GM12874 (cell line): ENCODE data around the gene NDUFB10.

Experiments
- CTCF ChIP-seq: IDR thresholded peaks from 2 replicates; pipeline ENCODE4 v1.5.1; 2011; ENCODE audit warnings: low read depth, mild to moderate bottlenecking, control low read depth, low read length, moderate library complexity; ENCODE audit not compliant: insufficient read depth

The NDUFB10 gene

DNA sequence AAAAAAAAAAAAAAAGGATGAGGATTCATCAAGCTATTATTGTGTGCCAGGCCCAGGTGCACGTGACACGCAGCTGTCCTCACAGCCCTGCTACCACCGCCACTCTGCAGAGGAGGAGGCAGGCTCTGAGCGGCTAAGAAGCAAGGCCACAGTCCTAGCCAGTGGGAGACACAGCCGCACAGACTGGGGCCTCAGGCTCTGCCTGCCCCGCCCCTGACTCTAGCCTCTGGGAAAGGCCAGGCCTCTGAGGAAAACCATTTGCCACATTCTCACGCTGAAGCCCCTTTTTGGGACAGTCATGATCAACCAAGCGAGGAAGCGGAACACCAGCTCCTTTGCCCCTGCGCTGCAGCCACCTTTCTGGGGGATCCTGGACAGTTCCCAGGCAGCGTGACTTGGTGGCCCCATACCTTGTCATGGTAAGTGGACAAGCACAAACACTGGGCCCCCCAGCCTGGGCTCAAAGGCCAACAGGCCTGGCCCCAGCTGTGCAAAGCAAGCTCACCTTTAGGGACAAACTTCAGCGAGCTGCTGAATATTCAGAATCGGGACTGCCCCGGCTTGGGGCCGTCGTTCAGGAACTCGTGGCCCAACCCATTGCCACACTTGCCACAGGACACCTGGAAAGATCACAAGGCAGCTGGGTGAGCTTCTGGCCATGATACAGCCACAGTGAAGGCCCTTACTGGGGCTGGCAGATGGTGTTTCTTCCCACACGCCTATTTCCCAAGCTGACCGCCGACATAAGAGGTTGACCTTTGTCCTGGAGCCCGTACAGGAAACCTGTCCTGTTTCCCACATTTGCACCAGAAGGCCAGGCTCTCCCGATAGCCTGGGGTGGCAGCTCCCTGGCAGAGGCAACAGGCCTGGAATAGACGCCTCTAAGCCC is 18.8 kb upstream of the NDUFB10 start:
- no peak for TF ChIP-seq CTCF

GRCh38 chr16:1941162-1942046 is 17.9 kb upstream of the NDUFB10 start:
- TF ChIP-seq CTCF, result no peak

- no peak for TF ChIP-seq CTCF
Measured at GRCh38 chr16:1942047-1942809, 17.1 kb upstream of the NDUFB10 start.

DNA sequence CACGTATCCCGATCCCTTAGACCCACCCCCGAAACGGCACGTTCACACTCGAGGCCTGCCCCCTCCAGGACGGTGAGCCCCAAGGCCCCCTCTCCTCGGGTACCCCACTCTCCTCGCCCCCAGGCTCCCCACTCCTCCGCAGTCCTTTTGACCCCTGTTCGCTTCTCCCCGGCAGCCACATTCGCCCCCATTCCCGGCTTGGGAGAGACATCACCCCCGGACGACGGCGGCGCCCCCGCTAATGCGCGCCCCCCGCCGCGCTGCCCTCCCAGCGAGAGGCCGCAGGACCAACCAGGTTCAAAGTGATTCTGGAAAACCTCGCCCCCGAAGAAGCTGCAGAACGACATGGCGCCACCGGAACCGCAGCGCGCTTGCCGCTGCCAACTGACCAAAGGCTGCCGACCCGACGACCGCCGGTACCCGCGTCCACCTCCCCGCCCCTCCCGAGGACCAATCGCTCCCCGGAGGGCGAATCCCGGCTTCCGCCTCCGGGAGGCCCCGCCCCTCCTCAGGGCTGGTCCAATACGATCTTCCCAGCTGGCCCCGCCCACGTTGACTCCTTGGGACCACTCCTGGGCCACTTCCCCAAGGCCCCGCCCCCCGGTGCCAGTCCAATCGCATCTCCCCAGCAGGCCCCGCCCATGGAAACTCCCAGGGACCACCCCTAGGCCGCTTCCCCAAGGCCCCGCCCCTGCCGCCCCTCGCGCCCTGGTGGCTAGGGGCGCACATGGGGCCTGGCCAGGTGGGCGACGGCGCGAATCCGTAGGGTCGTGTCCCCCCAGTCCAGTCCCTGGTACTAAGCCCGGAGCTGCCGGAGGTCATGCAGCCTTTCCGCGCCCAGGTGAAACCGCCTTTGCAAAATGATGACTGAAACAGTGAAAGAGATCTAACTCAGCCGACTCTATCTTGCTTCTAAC is 16.3 kb upstream of the NDUFB10 start, which contains the start of gene MSRB1:
MSRB1 (minus strand) TSS at position 390 of the 917 bp plus-strand sequence; CDS start at position 347, 43 bp downstream.
- TF ChIP-seq CTCF, result no peak

DNA sequence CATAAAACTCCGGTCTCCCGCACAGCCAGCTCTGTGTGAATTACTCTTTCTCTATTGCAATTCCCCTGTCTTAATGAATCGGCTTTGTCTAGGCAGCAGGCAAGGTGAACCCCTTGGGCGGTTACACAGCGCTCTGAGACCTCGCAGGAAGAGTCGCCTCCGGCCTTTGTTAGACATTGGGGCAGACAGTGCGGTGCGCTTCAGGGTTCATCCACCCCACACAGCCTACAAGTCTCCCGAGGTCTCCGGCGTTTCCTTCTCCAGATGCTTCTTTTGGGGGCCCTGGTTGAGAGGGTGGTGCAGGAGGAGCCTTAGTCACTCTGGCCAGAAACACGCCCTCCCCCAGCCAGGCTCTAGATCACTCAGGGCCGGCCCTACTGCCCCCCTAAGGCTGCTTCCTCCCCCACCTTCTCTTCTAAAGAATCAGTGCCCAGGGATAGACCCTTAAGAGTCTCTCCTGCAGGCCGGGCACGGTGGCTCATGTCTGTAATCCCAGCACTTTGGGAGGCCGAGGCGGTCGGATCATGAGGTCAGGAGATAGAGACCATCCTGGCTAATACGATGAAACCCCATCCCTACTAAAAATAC is 14.6 kb upstream of the NDUFB10 start:
- no peak for TF ChIP-seq CTCF

DNA sequence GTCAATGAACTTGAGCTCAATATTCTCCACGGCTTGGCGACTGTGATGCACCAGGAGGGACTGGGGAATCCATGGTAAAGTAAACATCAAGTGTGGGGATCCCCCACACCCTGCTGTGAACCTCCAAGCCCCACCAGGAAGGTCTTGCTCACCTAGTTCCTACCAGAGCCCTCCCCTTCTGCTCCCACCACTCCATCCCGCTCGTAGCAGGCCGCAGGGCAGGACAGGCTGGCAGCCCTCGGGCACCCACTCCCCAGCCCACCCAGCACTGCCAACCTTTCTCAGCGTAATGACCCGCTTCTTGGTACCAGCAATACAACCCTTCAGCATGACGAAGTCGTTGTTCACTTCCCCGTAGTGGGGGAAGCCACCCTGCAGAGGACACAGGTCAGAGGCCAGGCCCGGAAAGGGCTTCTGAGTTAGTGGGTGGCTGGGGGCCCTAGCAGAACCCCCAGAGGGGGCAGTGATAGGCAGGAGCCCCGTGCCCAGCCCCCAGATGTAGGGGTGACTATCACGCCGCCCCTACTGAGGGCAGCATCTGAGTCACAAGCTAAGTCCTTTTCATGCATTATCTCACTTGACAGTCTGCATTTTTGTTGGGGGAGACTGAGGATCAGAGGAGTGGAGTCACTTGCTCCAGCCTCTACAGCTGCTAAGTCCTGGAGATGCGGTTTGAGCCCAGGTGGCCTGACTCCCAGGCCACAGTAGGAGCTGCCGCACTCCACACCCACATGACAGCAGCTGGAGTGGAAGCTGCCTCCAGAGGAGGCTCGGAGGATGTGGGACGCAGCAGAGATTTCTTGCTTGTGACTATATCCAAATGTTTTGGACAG is 13.6 kb upstream of the NDUFB10 start:
- TF ChIP-seq CTCF, result no peak
